BLaER1 treated with 17β-estradiol and CSF1 and Interleukin-3, amounts not matched to agents 10 nM and 100 nM (cell line): Measurements from ENCODE around the gene BMP8A.
"Not testable (repeated sequence)": the region's sequence is repeated elsewhere in the genome, so short reads cannot be mapped to it uniquely, and the experiment has no call there.

Experiments
- H3K27ac ChIP-seq, 11 experiments: shearing (Covaris generic); formaldehyde crosslinking; 2 replicates each; pipeline ENCODE4 v1.8.1; 2022
- H3K27me3 ChIP-seq, 11 experiments: shearing (Covaris generic); formaldehyde crosslinking; 2 replicates each; pipeline ENCODE4 v1.8.1; 2022
- H3K36me3 ChIP-seq, 11 experiments: shearing (Covaris generic); formaldehyde crosslinking; 2 replicates each; pipeline ENCODE4 v1.8.1; 2022
- H3K4me1 ChIP-seq, 10 experiments: shearing (Covaris generic); formaldehyde crosslinking; 2 replicates each; pipeline ENCODE4 v1.8.1; 2022
- H3K4me2 ChIP-seq, 11 experiments: shearing (Covaris generic); formaldehyde crosslinking; 2 replicates each; pipeline ENCODE4 v1.8.1; 2022
- H3K4me3 ChIP-seq, 10 experiments: shearing (Covaris generic); formaldehyde crosslinking; 2 replicates each; pipeline ENCODE4 v1.8.1; 2022
- H3K9ac ChIP-seq, 11 experiments: shearing (Covaris generic); formaldehyde crosslinking; 2 replicates each; pipeline ENCODE4 v1.8.1; 2022
- H3K9me3 ChIP-seq, 11 experiments: shearing (Covaris generic); formaldehyde crosslinking; replicated peaks in 1 of 11; 2 replicates each; pipeline ENCODE4 v1.8.1; 2022
- H4K20me1 ChIP-seq, 11 experiments: shearing (Covaris generic); formaldehyde crosslinking; 2 replicates each; pipeline ENCODE4 v1.8.1; 2022
- Cebpa-rat ChIP-seq, 11 experiments: shearing (Covaris generic); IDR thresholded peaks; 2 replicates each; pipeline ENCODE4 v1.8.1; 2022

The BMP8A gene

DNA sequence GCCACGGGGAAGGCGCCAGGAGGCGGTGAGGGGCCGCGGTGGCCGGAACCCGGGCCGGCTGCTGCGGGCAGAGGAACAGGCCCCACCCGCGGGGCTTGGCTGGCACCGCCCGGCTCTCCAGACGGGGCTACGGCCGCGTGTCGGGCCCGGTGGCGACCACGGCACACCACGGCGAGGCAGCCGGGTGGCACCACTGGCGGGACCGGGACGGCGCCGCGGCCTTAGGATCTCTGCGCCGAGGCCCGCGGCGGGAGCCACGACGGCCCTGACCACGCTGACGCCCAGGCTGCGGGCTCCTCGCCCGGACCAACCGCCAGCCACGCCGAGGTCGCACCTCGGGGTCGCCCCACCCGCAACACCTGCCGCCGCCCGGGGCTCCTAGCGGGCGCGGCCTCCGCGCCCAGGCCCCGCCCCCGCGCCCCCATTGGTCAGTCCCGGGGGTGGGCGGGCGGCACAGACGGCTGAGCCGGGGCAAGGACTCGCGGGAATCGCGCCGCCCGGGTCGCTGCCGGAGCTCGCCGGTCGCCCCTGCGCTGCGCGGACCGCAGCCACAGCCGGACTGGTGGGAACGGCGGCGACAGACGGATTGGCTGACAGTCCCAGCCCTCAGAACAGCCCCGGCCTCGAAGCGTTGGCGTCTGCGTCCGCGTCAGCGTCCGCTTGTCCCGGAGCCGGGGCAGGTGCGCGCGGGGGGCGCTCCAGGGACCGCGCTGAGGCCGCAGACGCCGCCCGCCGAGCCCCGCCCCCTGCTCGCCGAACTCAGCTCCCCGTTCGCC lies at the start of gene BMP8A:
Gene BMP8A (plus strand): TSS at position 491 of the 776 bp plus-strand sequence. CDS start 356 bp downstream, outside the sequence.
- Histone ChIP-seq H3K4me1 (peaks cover 30 to 51% (median 34%) of the 10 kb centered on the region in 10 experiments), H3K36me3 (peaks cover 13 to 22% (median 19%) of the 10 kb centered on the region in 11 experiments; a peak in 20 of 22 replicates), H3K27me3 (peaks cover 38 to 45% (median 42%) of the 10 kb centered on the region in 11 experiments), H3K27ac (0 out of 22 replicates have a peak within 1 kb of the TSS, but pooled peaks of 1 of the 11 experiments have one; percentile 1), H3K4me3 (peak within 1 kb of the TSS; percentile 58 to 74 (median 64)), H3K4me2 (peak within 1 kb of the TSS; percentile 88 to 99 (median 95)), H3K9ac (peak within 1 kb of the TSS; percentile 37 to 73 (median 63); a peak in 21 of 22 replicates), H3K9me3 (no peaks in the 10 kb centered on the region), H4K20me1 (peaks cover 0 to 55% (median 25%) of the 10 kb centered on the region in 11 experiments; a peak in 18 of 22 replicates)
- no peak for TF ChIP-seq Cebpa-rat (IDR thresholded peaks at IDR 0.05)

DNA sequence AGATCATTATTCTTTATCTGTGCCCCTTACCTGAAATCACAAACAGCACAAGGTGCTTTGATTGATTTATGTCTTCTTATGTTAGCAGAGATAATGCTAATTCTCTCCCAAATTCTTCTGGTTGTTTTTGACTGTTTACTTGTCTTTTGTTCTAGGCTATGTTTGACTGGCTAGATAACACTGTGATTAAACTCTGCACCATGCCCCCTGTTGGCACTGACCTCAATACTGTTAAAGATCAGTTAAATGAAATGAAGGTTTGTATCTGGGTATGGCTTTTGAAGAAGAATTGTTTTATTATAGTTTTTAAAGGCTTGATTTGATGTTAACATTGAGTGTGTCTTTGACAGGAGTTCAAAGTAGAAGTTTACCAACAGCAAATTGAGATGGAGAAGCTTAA lies 49.6 kb upstream of the BMP8A start:
- no peak overlapping the region for H3K4me3 ChIP-seq
- no peak overlapping the region for H3K9ac ChIP-seq
- H4K20me1 ChIP-seq: peaks cover 0 to 32% (median 0%) of the 10 kb centered on the region in 11 experiments; a peak in 8 of 22 replicates
- H3K27ac ChIP-seq: no peak overlapping the region
- H3K4me2 ChIP-seq: no peak overlapping the region
- H3K27me3 ChIP-seq: no peaks in the 10 kb centered on the region
- no peak for TF ChIP-seq Cebpa-rat (IDR thresholded peaks at IDR 0.05)
- no peaks in the 10 kb centered on the region for H3K9me3 ChIP-seq
- H3K36me3 ChIP-seq: peaks cover 97 to 100% (median 98%) of the 10 kb centered on the region in 11 experiments
- no peaks in the 10 kb centered on the region for H3K4me1 ChIP-seq

DNA sequence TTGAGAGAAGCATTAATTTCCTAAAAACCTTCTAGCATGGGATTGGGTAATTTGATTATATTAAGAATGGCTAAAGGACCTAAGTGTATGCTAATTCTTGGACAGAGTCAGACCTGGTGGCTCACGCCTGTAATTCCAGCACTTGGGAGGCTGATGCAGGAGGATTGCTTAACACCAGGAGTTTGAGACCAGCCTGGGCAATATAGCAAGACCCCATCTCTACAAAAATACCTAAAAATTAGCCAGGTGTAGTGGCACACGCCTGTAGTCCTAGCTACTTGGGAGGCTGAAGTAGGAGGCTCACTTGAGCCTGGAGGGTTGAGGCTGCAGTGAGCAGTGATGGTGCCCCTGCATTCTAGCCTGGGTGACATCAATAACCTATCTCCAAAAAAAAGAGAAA lies 45.9 kb upstream of the BMP8A start:
- no peak overlapping the region for H3K4me3 ChIP-seq
- no peak for TF ChIP-seq Cebpa-rat (IDR thresholded peaks at IDR 0.05)
- H3K4me1 ChIP-seq: no peaks in the 10 kb centered on the region
- peaks cover 96 to 100% (median 97%) of the 10 kb centered on the region in 11 experiments for H3K36me3 ChIP-seq
- H3K4me2 ChIP-seq: no peak overlapping the region
- peaks cover 0 to 24% (median 0%) of the 10 kb centered on the region in 11 experiments; a peak in 8 of 22 replicates for H4K20me1 ChIP-seq
- no peak overlapping the region for H3K9ac ChIP-seq
- H3K9me3 ChIP-seq: no peaks in the 10 kb centered on the region
- no peak overlapping the region for H3K27ac ChIP-seq
- no peaks in the 10 kb centered on the region for H3K27me3 ChIP-seq

GRCh38 chr1:39446986-39447567 lies 44.4 kb upstream of the BMP8A start:
- Histone ChIP-seq H3K4me1 (no peaks in the 10 kb centered on the region), H3K27ac (no peak overlapping the region), H3K27me3 (no peaks in the 10 kb centered on the region), H3K4me3 (no peak overlapping the region), H3K9me3 (no peaks in the 10 kb centered on the region), H3K9ac (no peak overlapping the region), H4K20me1 (peaks cover 0 to 19% (median 0%) of the 10 kb centered on the region in 11 experiments; a peak in 8 of 22 replicates), H3K4me2 (no peak overlapping the region), H3K36me3 (peaks cover 95 to 100% (median 97%) of the 10 kb centered on the region in 11 experiments)
- no peak for TF ChIP-seq Cebpa-rat (IDR thresholded peaks at IDR 0.05)

DNA sequence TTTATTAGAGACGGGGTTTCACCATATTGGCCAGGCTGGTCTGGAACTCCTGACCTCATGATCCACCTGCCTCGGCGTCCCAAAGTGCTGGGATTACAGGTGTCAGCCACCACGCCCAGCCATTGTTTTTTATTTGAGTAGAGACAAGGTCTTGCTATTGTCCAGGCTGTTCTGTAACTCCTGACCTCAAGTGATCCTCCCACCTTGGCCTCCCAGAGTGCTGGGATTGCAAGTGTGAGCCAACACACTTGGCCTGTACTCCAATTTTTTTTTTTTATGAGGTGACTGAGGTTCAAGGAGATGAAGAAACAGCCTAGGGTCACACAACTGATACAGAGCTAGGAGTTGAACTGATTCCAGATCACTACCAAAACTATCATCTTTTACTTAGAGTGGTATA lies 41.4 kb upstream of the BMP8A start:
- H3K9me3 ChIP-seq, H3K4me3 ChIP-seq, H3K27me3 ChIP-seq, H3K4me2 ChIP-seq, H3K4me1 ChIP-seq, H3K9ac ChIP-seq, H3K27ac ChIP-seq: not testable (repeated sequence)
- H3K36me3 ChIP-seq: peaks cover 95 to 100% (median 97%) of the 10 kb centered on the region in 11 experiments
- H4K20me1 ChIP-seq: peaks cover 0 to 24% (median 0%) of the 10 kb centered on the region in 11 experiments; a peak in 8 of 22 replicates

GRCh38 chr1:39450956-39451606 lies 40.4 kb upstream of the BMP8A start:
- H3K27ac ChIP-seq: no peak overlapping the region
- TF ChIP-seq Cebpa-rat (IDR thresholded peaks at IDR 0.05): no peak

DNA sequence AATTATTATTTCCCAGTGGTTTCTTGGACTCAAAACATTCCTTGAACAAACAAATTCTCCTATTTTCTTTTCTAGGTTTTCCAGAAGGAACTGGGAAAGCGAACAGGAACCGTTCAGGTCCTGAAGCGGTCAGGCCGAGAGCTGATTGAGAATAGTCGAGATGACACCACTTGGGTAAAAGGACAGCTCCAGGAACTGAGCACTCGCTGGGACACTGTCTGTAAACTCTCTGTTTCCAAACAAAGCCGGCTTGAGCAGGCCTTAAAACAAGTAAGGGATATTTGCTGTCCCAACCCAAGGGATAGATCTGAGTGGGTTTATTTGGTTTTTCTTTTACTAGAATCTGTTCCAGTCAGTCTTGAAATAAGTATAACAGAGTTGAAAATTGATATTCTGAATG lies 39.4 kb upstream of the BMP8A start:
- no peak for TF ChIP-seq Cebpa-rat (IDR thresholded peaks at IDR 0.05)
- no peaks in the 10 kb centered on the region for H3K27me3 ChIP-seq
- no peak overlapping the region for H3K4me2 ChIP-seq
- peaks cover 0 to 32% (median 0%) of the 10 kb centered on the region in 11 experiments; a peak in 5 of 22 replicates for H4K20me1 ChIP-seq
- H3K9ac ChIP-seq: no peak overlapping the region
- H3K36me3 ChIP-seq: peaks cover 97 to 100% (median 100%) of the 10 kb centered on the region in 11 experiments
- peaks cover 0 to 14% (median 2%) of the 10 kb centered on the region in 10 experiments; a peak in 5 of 20 replicates for H3K4me1 ChIP-seq
- no peaks in the 10 kb centered on the region for H3K9me3 ChIP-seq
- no peak overlapping the region for H3K4me3 ChIP-seq
- no peak overlapping the region for H3K27ac ChIP-seq

More at GRCh38 chr1:39450956-39451606, 40.4 kb upstream of the BMP8A start:
- Histone ChIP-seq H4K20me1 (peaks cover 0 to 23% (median 0%) of the 10 kb centered on the region in 11 experiments; a peak in 7 of 22 replicates), H3K27me3 (no peaks in the 10 kb centered on the region), H3K9ac (no peak overlapping the region), H3K4me2 (no peak overlapping the region), H3K36me3 (peaks cover 96 to 100% (median 98%) of the 10 kb centered on the region in 11 experiments), H3K9me3 (no peaks in the 10 kb centered on the region), H3K4me3 (no peak overlapping the region), H3K4me1 (peaks cover 0 to 10% (median under 1%) of the 10 kb centered on the region in 10 experiments; a peak in 5 of 20 replicates)

DNA sequence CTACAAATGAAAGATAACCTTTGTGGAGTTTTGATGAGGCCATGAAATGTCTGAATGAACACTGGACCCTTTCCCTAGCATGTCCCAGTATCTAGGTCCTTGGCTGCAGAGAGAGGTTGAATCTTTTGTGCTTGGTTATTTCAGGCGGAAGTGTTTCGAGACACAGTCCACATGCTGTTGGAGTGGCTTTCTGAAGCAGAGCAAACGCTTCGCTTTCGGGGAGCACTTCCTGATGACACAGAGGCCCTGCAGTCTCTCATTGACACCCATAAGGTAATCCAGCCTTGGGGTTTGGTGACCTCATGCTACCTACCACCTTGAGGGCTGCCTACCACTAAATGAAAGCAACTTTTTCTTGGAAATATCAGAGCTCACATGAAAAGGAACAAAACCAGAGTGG lies 38.9 kb upstream of the BMP8A start:
- Histone ChIP-seq H3K36me3 (peaks cover 97 to 100% (median 100%) of the 10 kb centered on the region in 11 experiments), H3K27ac (no peak overlapping the region), H3K27me3 (no peaks in the 10 kb centered on the region), H3K9ac (no peak overlapping the region), H3K4me1 (peaks cover 0 to 14% (median 2%) of the 10 kb centered on the region in 10 experiments; a peak in 5 of 20 replicates), H3K4me2 (no peak overlapping the region), H3K4me3 (no peak overlapping the region), H4K20me1 (peaks cover 0 to 37% (median 0%) of the 10 kb centered on the region in 11 experiments; a peak in 5 of 22 replicates), H3K9me3 (no peaks in the 10 kb centered on the region)
- no peak for TF ChIP-seq Cebpa-rat (IDR thresholded peaks at IDR 0.05)

- no peak overlapping the region for H3K4me2 ChIP-seq
- no peak overlapping the region for H3K9ac ChIP-seq
- H3K27me3 ChIP-seq: no peaks in the 10 kb centered on the region
- peaks cover 97 to 100% (median 100%) of the 10 kb centered on the region in 11 experiments for H3K36me3 ChIP-seq
- peaks cover 0 to 14% (median 2%) of the 10 kb centered on the region in 10 experiments; a peak in 5 of 20 replicates for H3K4me1 ChIP-seq
- H3K27ac ChIP-seq: no peak overlapping the region
- TF ChIP-seq Cebpa-rat (IDR thresholded peaks at IDR 0.05): no peak
- no peak overlapping the region for H3K4me3 ChIP-seq
- no peaks in the 10 kb centered on the region for H3K9me3 ChIP-seq
- H4K20me1 ChIP-seq: peaks cover 0 to 38% (median 0%) of the 10 kb centered on the region in 11 experiments; a peak in 5 of 22 replicates
Observed at GRCh38 chr1:39453603-39454002, 37.8 kb upstream of the BMP8A start.
